ENCODE results near the gene ZIC4. TPM values are rescaled to one million over a fixed set of nuclear protein-coding genes. Genes with fewer than 3 reads are reported as not detected.

Gene ZIC4
- total and polyA plus RNA-seq, 10 of the 15 experiments (the other 5 are each of a cell fraction or from before 2014, with no cell fraction given) = not detected

GRCh38 chr3:147355753-147356090 is 50.6 kb downstream of the ZIC4 start (continued):
- TF ChIP-seq EED (IDR thresholded peaks at IDR 0.05; ENCODE audit: low read depth) (no peak), USF2 (IDR thresholded peaks at IDR 0.05; ENCODE audit: borderline replicate concordance, low read depth, low read length) (no peak), TCF3 (IDR thresholded peaks at IDR 0.05; ENCODE audit: borderline replicate concordance, insufficient read depth, low read depth, low read length) (no peak), CUX1 (IDR thresholded peaks at IDR 0.05; ENCODE audit: insufficient replicate concordance, low read depth, low read length) (no peak)

- no peak for DNase-seq (ENCODE audit: low read depth, low spot score)
- intact Hi-C loops (cut with micrococcal nuclease; ENCODE audit: unreplicated experiment) = no loop called here
- H3K9me3 ChIP-seq (replicated peaks; ENCODE audit: control insufficient read depth, insufficient read depth, low read length) = no peaks in the 10 kb centered on the region; the same call in 2 of the 3 replicates
- ChIA-PET POLR2A (interaction anchor here (0.6 kb wide), 1 partner anchor 277 kb away, joined by 3 read pairs; no protein-coding TSS in a partner anchor), SMC1A (ENCODE audit: uncharacterized antibody, unreplicated experiment) (interaction anchor here (0.6 to 1.7 kb wide), 5 partner anchors 11 to 724 kb away, joined by 3 to 5 read pairs (median 3); no protein-coding TSS in a partner anchor), CTCF (no interaction called here), RAD21 (ENCODE audit: unreplicated experiment) (no interaction called here)
- H3K4me3 ChIP-seq = no peak overlapping the region
- ATAC-seq = no peak
- H3K27me3 ChIP-seq (replicated peaks in 1 of 2; ENCODE audit: control insufficient read depth in 2 of 2, insufficient read depth in 2 of 2, low read length in 1 of 2) = peaks cover 6 to 16% of the 10 kb centered on the region in 2 experiments
- no peak overlapping the region for H3K27ac ChIP-seq (ENCODE audit: control insufficient read depth, insufficient read depth)
- no TSS peak for BruUV-seq (replicated peaks)
- no peaks in the 10 kb centered on the region for H3K36me3 ChIP-seq (ENCODE audit: control insufficient read depth in 2 of 2, insufficient read depth in 2 of 2, low read length in 1 of 2)
- H3K4me1 ChIP-seq (ENCODE audit: control insufficient read depth, insufficient read depth, low read length) = no peaks in the 10 kb centered on the region
- H3K9ac ChIP-seq (ENCODE audit: control insufficient read depth, insufficient read depth, low read length) = no peak overlapping the region
- 13% methylated on average over 18 of the region's 18 CpGs for WGBS (ENCODE audit: insufficient coverage, insufficient replicate concordance, low lambda C conversion rate, missing lambda C conversion rate)
- H3K79me2 ChIP-seq (ENCODE audit: control insufficient read depth, insufficient read depth, low read length) = no peaks in the 10 kb centered on the region
- no peak overlapping the region for H3K4me2 ChIP-seq (ENCODE audit: control insufficient read depth, insufficient read depth)
- H2AFZ ChIP-seq (ENCODE audit: control insufficient read depth, low read depth, low read length) = no peak overlapping the region
- in situ Hi-C loops (cut with MboI) = no loop called here
- no peak for FAIRE-seq
- H4K20me1 ChIP-seq (ENCODE audit: control insufficient read depth, insufficient read depth) = no peaks in the 10 kb centered on the region
- TF ChIP-seq ZBTB33 (IDR thresholded peaks at IDR 0.05) = no peak
- no peak for TF ChIP-seq SP1 (IDR thresholded peaks at IDR 0.05; ENCODE audit: low read depth, low read length)
- TF ChIP-seq ZNF592 (IDR thresholded peaks at IDR 0.05) = no peak
- no peak for TF ChIP-seq HDGF (IDR thresholded peaks at IDR 0.05)
- no peak for TF ChIP-seq CHD4 (IDR thresholded peaks at IDR 0.05)
- no peak for TF ChIP-seq DPF2 (IDR thresholded peaks at IDR 0.05)
Observed at GRCh38 chr3:147355084-147355752, 51.1 kb downstream of the ZIC4 start.

Data from GM12878 (cell line).